GM12873 (cell line): ENCODE results near the gene SPEF1.

Source experiments
- CTCF ChIP-seq: IDR thresholded peaks from 2 replicates; pipeline ENCODE4 v1.5.1; 2012; ENCODE audit warnings: low read depth, mild to moderate bottlenecking, moderate library complexity, low read length, control low read depth; ENCODE audit not compliant: insufficient read depth; ENCODE audit errors: missing control alignments

Gene SPEF1

GRCh38 chr20:3758566-3758965 lies 22.7 kb downstream of the SPEF1 start:
- TF ChIP-seq CTCF = no peak

- no peak for TF ChIP-seq CTCF
Measured at GRCh38 chr20:3757268-3757667, 24.0 kb downstream of the SPEF1 start.

- no peak for TF ChIP-seq CTCF
Measured at GRCh38 chr20:3755814-3756480, 25.3 kb downstream of the SPEF1 start.

- no peak for TF ChIP-seq CTCF
Measured at GRCh38 chr20:3755269-3755668, 26.0 kb downstream of the SPEF1 start.

- TF ChIP-seq CTCF = no peak
Measured at GRCh38 chr20:3754276-3754630, 27.0 kb downstream of the SPEF1 start.

GRCh38 chr20:3753501-3754275 lies 27.6 kb downstream of the SPEF1 start:
- no peak for TF ChIP-seq CTCF

GRCh38 chr20:3753098-3753497 lies 28.1 kb downstream of the SPEF1 start:
- TF ChIP-seq CTCF = peak; percentile 98
